H9 (cell line): ENCODE measurements around the gene KIAA0513. TPM values are rescaled to one million over a fixed set of nuclear protein-coding genes. Genes with fewer than 3 reads are reported as not detected.

Experiments used
- DNase-seq: peaks from one replicate; pipeline ENCODE4 v3.0.0-alpha.2; 2017
- H2AFZ ChIP-seq: one replicate; pipeline ENCODE4 v1.6.1; 2013; ENCODE audit warnings: mild to moderate bottlenecking, low read length, control low read depth, moderate library complexity
- H2AK5ac ChIP-seq: 2 replicates; pipeline ENCODE4 v1.6.1; 2013; ENCODE audit warnings: low read length, control low read depth, mixed read lengths; ENCODE audit not compliant: insufficient read length
- H2BK120ac ChIP-seq: one replicate; pipeline ENCODE4 v1.6.1; 2013; ENCODE audit warnings: low read depth, mild to moderate bottlenecking, low read length, control low read depth, inconsistent platforms; ENCODE audit not compliant: poor library complexity, severe bottlenecking
- H2BK12ac ChIP-seq: 2 replicates; pipeline ENCODE4 v1.6.1; 2013; ENCODE audit warnings: low read length, control low read depth, mixed read lengths, low read depth; ENCODE audit not compliant: insufficient read length
- H2BK15ac ChIP-seq: 2 replicates; pipeline ENCODE4 v1.6.1; 2013; ENCODE audit warnings: low read depth, low read length, control low read depth
- H2BK20ac ChIP-seq: one replicate; pipeline ENCODE4 v1.6.1; 2013; ENCODE audit warnings: low read depth, mild to moderate bottlenecking, low read length, control low read depth, inconsistent platforms; ENCODE audit not compliant: poor library complexity, severe bottlenecking
- H2BK5ac ChIP-seq: 2 replicates; pipeline ENCODE4 v1.6.1; 2013; ENCODE audit warnings: low read length, control low read depth, mixed read lengths; ENCODE audit not compliant: insufficient read length
- H3K14ac ChIP-seq: 2 replicates; pipeline ENCODE4 v1.6.1; 2013; ENCODE audit warnings: low read length, control low read depth; ENCODE audit not compliant: insufficient read depth
- H3K18ac ChIP-seq: 2 replicates; pipeline ENCODE4 v1.6.1; 2013; ENCODE audit warnings: low read depth, mild to moderate bottlenecking, mixed read lengths, low read length, control low read depth; ENCODE audit not compliant: insufficient read length
- H3K23ac ChIP-seq: 2 replicates; pipeline ENCODE4 v1.6.1; 2013; ENCODE audit warnings: low read length, control low read depth, mixed read lengths, low read depth; ENCODE audit not compliant: insufficient read length
- H3K23me2 ChIP-seq: 2 replicates; pipeline ENCODE4 v1.6.1; 2013; ENCODE audit warnings: low read depth, mild to moderate bottlenecking, mixed read lengths, low read length, control low read depth; ENCODE audit not compliant: insufficient read length, poor library complexity, severe bottlenecking
- H3K27ac ChIP-seq: 2 replicates; pipeline ENCODE4 v1.5.1; 2013; ENCODE audit warnings: low read length, control low read depth, mixed read lengths, low read depth; ENCODE audit not compliant: insufficient read length
- H3K27me3 ChIP-seq: 2 replicates; pipeline ENCODE4 v1.6.1; 2013; ENCODE audit warnings: low read length, control low read depth, inconsistent platforms; ENCODE audit not compliant: insufficient read depth
- H3K4ac ChIP-seq: 2 replicates; pipeline ENCODE4 v1.6.1; 2013; ENCODE audit warnings: low read depth, mild to moderate bottlenecking, control low read depth, inconsistent platforms, low read length, moderate library complexity
- H3K4me1 ChIP-seq: 2 replicates; pipeline ENCODE4 v1.6.1; 2013; ENCODE audit warnings: low read length, control low read depth, inconsistent platforms; ENCODE audit not compliant: insufficient read depth
- H3K4me2 ChIP-seq: 2 replicates; pipeline ENCODE4 v1.6.1; 2013; ENCODE audit warnings: low read length, control low read depth, mixed read lengths; ENCODE audit not compliant: insufficient read length, insufficient read depth
- H3K56ac ChIP-seq: 2 replicates; pipeline ENCODE4 v1.6.1; 2013; ENCODE audit warnings: low read depth, mild to moderate bottlenecking, mixed read lengths, low read length, control low read depth; ENCODE audit not compliant: insufficient read length
- H3K79me1 ChIP-seq: 2 replicates; pipeline ENCODE4 v1.6.1; 2013; ENCODE audit warnings: low read depth, mild to moderate bottlenecking, moderate library complexity, low read length, control low read depth, inconsistent platforms; ENCODE audit not compliant: insufficient read depth, poor library complexity, severe bottlenecking
- H3K79me2 ChIP-seq: 2 replicates; pipeline ENCODE4 v1.6.1; 2013; ENCODE audit warnings: low read length, control low read depth, inconsistent platforms; ENCODE audit not compliant: insufficient read depth
- H3K9ac ChIP-seq: 2 replicates; pipeline ENCODE4 v1.6.1; 2013; ENCODE audit warnings: low read length, control low read depth, mixed read lengths; ENCODE audit not compliant: insufficient read length; ENCODE audit errors: extremely low read depth
- H3K9me3 ChIP-seq: one replicate; pipeline ENCODE4 v1.6.1; 2013; ENCODE audit warnings: low read depth, low read length, inconsistent platforms; ENCODE audit not compliant: control insufficient read depth
- H3T11ph ChIP-seq: one replicate; pipeline ENCODE4 v1.6.1; 2013; ENCODE audit warnings: mild to moderate bottlenecking, low read length, control low read depth, inconsistent platforms
- H4K20me1 ChIP-seq: one replicate; pipeline ENCODE4 v1.6.1; 2013; ENCODE audit not compliant: control insufficient read depth, insufficient read length, insufficient read depth
- H4K5ac ChIP-seq: 2 replicates; pipeline ENCODE4 v1.6.1; 2013; ENCODE audit warnings: low read depth, mild to moderate bottlenecking, mixed read lengths, low read length, control low read depth; ENCODE audit not compliant: insufficient read length
- H4K8ac ChIP-seq: replicated peaks from 2 replicates; pipeline ENCODE4 v1.6.1; 2013; ENCODE audit warnings: low read length, control low read depth, mixed read lengths, low read depth; ENCODE audit not compliant: insufficient read length
- H4K91ac ChIP-seq: 2 replicates; pipeline ENCODE4 v1.6.1; 2013; ENCODE audit warnings: low read depth, mild to moderate bottlenecking, moderate library complexity, mixed read lengths, low read length, control low read depth; ENCODE audit not compliant: insufficient read length
- H3K27ac Mint-ChIP-seq, 3 experiments: 2 replicates in 2 of 3; 3 replicates in 1 of 3; pipeline ENCODE4 v1.8.0; 2020 to 2021; ENCODE audit warnings: mixed read lengths in 3 of 3, mild to moderate bottlenecking in 1 of 3, moderate library complexity in 1 of 3
- H3K27me3 Mint-ChIP-seq: 2 replicates; pipeline ENCODE4 v1.8.0; 2021; ENCODE audit warnings: low read depth, mild to moderate bottlenecking, moderate library complexity, mixed read lengths
- H3K36me3 Mint-ChIP-seq, 3 experiments: 2 replicates in 2 of 3; 3 replicates in 1 of 3; pipeline ENCODE4 v1.8.0; 2020 to 2021; ENCODE audit warnings: low read depth in 3 of 3, mixed read lengths in 3 of 3; ENCODE audit not compliant: insufficient read depth in 1 of 3
- H3K4me1 Mint-ChIP-seq, 2 experiments: 2 replicates each; pipeline ENCODE4 v1.8.0; 2020; ENCODE audit warnings: mixed read lengths in 2 of 2
- H3K4me3 Mint-ChIP-seq, 2 experiments: 2 replicates in 1 of 2; 3 replicates in 1 of 2; pipeline ENCODE4 v1.8.0; 2020 to 2021; ENCODE audit warnings: mild to moderate bottlenecking in 2 of 2, mixed read lengths in 2 of 2, moderate library complexity in 1 of 2
- H3K9me3 Mint-ChIP-seq, 2 experiments: 2 replicates in 1 of 2; 3 replicates in 1 of 2; pipeline ENCODE4 v1.8.0; 2020; ENCODE audit warnings: mild to moderate bottlenecking in 2 of 2, mixed read lengths in 2 of 2, moderate library complexity in 1 of 2
- WGBS: extraction: QIAGEN DNeasy Blood & Tissue Kit; methylation state at CpG from one replicate; pipeline ENCODE4 v1.1.7; 2013; ENCODE audit warnings: missing lambda C conversion rate, low lambda C conversion rate, mixed read lengths; ENCODE audit not compliant: insufficient read length; ENCODE audit errors: extremely low coverage; 5-methylcytosine and 5-hydroxymethylcytosine counted together
- total RNA-seq: library from RNA; stranded (reverse); gene quantifications from 2 replicates; pipeline ENCODE4 v1.2.1, GENCODE V29; 2021
- TF ChIP-seq, protein P1 (sequence below): fragments of 200-600 bp; sonication (generic); conservative IDR thresholded peaks from 3 replicates; pipeline ENCODE4 v1.8.0; 2021; ENCODE audit warnings: antibody characterized with exemption, mild to moderate bottlenecking

The KIAA0513 gene
- total RNA-seq, 1 experiment from 2014 or later: 4.7 TPM

DNA sequence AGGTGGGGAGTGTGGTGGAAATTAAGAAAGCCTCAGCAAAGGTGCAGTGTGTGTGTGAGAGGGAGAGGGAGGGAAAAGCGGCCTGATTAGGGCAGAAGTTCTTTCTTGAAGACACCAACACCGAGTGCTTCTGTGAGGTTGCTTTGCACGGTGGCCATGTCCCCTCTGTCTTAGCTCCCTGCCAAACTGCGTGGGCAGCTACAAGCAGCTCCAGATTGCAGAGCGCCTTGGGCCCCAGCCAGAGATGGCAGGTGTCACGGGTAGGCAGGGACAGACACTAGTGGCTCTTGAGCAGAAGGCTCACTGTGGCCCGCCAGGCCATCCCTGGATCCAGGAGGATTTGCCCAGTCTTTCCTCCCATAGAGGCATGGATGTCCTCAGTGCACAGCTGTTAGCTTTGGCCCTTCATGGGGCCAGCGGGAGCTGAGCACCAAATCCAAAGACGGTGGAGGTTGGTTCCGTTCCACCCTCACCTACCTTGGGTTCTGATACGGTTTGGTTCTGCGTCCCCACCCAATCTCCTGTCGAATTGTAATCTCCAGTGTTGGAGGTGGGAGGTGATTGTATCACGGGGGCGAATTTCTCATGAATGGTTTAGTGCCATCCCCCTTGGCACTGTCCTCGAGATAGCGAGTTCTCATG lies 21.4 kb downstream of the KIAA0513 start:
- H3K18ac ChIP-seq: no peak overlapping the region
- no peak overlapping the region for H2BK20ac ChIP-seq
- TF ChIP-seq, protein P1, sequence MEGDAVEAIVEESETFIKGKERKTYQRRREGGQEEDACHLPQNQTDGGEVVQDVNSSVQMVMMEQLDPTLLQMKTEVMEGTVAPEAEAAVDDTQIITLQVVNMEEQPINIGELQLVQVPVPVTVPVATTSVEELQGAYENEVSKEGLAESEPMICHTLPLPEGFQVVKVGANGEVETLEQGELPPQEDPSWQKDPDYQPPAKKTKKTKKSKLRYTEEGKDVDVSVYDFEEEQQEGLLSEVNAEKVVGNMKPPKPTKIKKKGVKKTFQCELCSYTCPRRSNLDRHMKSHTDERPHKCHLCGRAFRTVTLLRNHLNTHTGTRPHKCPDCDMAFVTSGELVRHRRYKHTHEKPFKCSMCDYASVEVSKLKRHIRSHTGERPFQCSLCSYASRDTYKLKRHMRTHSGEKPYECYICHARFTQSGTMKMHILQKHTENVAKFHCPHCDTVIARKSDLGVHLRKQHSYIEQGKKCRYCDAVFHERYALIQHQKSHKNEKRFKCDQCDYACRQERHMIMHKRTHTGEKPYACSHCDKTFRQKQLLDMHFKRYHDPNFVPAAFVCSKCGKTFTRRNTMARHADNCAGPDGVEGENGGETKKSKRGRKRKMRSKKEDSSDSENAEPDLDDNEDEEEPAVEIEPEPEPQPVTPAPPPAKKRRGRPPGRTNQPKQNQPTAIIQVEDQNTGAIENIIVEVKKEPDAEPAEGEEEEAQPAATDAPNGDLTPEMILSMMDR: no peak
- no peak for DNase-seq
- no peak overlapping the region for H3K9ac ChIP-seq
- Mint-ChIP-seq H3K9me3 (no peaks in the 10 kb centered on the region), H3K4me3 (no peak overlapping the region), H3K27ac (no peak overlapping the region), H3K36me3 (no peaks in the 10 kb centered on the region; a peak in 1 of 7 replicates), H3K27me3 (peaks cover 12% of the 10 kb centered on the region), H3K4me1 (peaks cover 3 to 7% of the 10 kb centered on the region in 2 experiments; a peak in 2 of 4 replicates)
- no peak overlapping the region for H2BK5ac ChIP-seq
- H3K4ac ChIP-seq: no peak overlapping the region
- WGBS: no CpG with 5 or more reads among the region's 17 CpGs
- no peaks in the 10 kb centered on the region; the same call in 1 of the 2 replicates for H3K4me1 ChIP-seq
- no peak overlapping the region for H2AFZ ChIP-seq
- no peaks in the 10 kb centered on the region for H3K79me2 ChIP-seq
- no peaks in the 10 kb centered on the region for H3K79me1 ChIP-seq
- H3K27me3 ChIP-seq: no peaks in the 10 kb centered on the region
- H4K8ac ChIP-seq: no peak overlapping the region
- no peak overlapping the region for H2BK12ac ChIP-seq
- no peak overlapping the region for H3T11ph ChIP-seq
- no peak overlapping the region for H2BK120ac ChIP-seq
- H3K56ac ChIP-seq: no peak overlapping the region
- H3K14ac ChIP-seq: no peak overlapping the region
- H3K23ac ChIP-seq: no peak overlapping the region
- H3K9me3 ChIP-seq: no peaks in the 10 kb centered on the region
- no peaks in the 10 kb centered on the region for H3K23me2 ChIP-seq
- H3K4me2 ChIP-seq: no peak overlapping the region
- H3K27ac ChIP-seq: no peak overlapping the region
- H4K91ac ChIP-seq: no peak overlapping the region
- no peak overlapping the region for H2BK15ac ChIP-seq
- H4K5ac ChIP-seq: no peak overlapping the region
- no peak overlapping the region for H2AK5ac ChIP-seq
- no peaks in the 10 kb centered on the region for H4K20me1 ChIP-seq
